Measurements from ENCODE around the gene HS3ST6.

- no peak for TF ChIP-seq EZH2phosphoT487 (IDR thresholded peaks at IDR 0.05; ENCODE audit: borderline replicate concordance)
- TF ChIP-seq CTCF (conservative IDR thresholded peaks at IDR 0.05; ENCODE audit: low read length): no peak
Observed at GRCh38 chr16:1945559-1946391, 27.6 kb upstream of the HS3ST6 start.

Data from Loucy (cell line).